ENCODE data around the gene ING4.

The ING4 gene

DNA sequence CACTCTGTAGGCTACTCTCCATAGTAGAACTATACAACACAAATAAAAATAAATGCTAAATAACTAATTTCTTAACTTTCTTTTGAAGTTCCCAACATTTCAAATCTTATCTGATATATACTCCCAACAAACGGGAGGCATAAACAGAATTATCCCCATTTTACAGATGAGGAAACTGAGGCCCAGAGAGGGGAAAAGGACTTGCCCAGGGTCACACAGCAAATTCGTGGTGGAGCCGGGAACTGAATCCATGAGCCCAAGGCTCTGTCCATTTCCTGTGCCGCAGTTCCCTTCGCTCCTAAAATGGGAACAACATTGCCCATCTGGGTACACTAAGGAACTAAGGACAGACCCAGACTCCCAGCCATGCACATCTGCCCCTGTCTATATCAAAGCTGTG, 14.0 kb upstream of the ING4 start:
- no peak overlapping the region for H3K27ac ChIP-seq
- TF ChIP-seq, protein P1, sequence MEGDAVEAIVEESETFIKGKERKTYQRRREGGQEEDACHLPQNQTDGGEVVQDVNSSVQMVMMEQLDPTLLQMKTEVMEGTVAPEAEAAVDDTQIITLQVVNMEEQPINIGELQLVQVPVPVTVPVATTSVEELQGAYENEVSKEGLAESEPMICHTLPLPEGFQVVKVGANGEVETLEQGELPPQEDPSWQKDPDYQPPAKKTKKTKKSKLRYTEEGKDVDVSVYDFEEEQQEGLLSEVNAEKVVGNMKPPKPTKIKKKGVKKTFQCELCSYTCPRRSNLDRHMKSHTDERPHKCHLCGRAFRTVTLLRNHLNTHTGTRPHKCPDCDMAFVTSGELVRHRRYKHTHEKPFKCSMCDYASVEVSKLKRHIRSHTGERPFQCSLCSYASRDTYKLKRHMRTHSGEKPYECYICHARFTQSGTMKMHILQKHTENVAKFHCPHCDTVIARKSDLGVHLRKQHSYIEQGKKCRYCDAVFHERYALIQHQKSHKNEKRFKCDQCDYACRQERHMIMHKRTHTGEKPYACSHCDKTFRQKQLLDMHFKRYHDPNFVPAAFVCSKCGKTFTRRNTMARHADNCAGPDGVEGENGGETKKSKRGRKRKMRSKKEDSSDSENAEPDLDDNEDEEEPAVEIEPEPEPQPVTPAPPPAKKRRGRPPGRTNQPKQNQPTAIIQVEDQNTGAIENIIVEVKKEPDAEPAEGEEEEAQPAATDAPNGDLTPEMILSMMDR (conservative IDR thresholded peaks at IDR 0.05): no peak
- no peak for TF ChIP-seq ZFX (IDR thresholded peaks at IDR 0.05)

DNA sequence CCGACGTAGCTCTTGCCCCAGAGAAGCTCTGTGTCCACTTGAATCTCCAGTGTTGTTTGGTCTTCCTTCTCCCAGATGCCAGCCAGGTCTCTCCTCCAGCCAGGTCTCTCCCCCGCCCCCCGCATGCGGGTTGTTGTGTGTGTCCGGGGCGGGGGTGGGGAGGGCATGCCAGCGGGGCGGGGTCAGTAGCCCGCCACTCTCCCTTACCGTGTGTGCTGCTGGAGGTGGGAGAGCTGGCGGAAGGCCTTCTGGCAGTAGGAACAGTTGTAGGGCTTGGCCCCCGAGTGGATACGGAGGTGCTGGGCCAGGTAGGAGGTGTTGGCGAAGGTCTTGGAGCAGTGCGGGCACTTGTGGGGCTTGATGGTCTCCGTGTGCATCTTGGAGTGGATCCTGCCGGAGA, 9.2 kb upstream of the ING4 start:
- TF ChIP-seq ZFX (IDR thresholded peaks at IDR 0.05): no peak
- TF ChIP-seq, protein P1 (conservative IDR thresholded peaks at IDR 0.05): no peak
- H3K27ac ChIP-seq: no peak overlapping the region

DNA sequence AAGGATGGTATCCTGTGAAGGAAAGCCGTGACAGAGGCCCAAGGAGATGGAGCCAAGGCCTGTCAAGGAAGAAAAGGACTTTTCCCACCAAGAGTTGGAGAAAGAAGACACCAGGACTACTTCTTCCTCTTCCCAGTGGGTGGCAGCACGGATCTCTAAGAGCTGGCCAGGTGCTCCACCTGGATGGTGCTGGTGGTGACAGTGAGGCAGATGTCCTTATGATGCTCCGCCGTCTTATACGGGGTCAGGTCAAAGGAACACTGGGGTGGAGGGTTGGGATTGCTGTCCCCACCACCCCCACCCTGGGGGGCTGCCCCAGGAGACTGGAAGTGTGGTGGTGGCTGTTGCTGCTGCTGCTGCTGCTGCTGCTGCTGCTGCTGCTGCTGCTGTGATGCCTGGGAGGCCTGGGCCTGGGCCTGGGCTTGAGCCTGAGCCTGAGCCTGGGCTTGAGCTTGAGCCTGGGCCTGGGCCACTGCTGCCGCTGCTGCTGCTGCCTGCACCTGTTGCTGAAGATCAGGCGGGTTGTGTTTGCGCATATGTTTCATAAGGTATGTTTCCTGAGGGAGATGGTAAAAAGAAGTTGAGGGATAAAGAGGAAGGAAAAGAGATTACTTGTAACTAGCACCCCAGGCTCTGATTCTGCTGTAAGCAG, 4.8 kb upstream of the ING4 start:
- TF ChIP-seq ZFX (IDR thresholded peaks at IDR 0.05): no peak
- TF ChIP-seq, protein P1 (conservative IDR thresholded peaks at IDR 0.05): peak; percentile 43
- no peak overlapping the region for H3K27ac ChIP-seq

DNA sequence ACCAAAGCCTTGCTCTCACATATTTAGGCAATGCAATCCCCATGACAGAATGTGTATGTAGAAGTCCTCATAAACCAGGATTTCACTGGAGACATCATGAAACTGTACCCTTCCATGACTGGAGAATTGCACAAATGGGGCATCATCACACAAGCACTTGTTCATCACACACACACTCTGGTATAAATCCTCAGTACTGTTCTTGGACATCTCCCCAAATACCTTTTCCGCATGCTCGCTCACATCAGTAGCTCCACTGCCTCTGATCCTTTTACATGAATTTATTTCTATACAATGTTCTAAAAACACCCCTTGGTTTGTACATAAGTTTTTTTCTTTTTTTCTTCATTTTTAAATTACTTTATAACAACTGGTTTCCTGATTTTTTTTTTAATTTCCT, 3.3 kb upstream of the ING4 start:
- no peak for TF ChIP-seq ZFX (IDR thresholded peaks at IDR 0.05)
- TF ChIP-seq, protein P1 (conservative IDR thresholded peaks at IDR 0.05): no peak
- H3K27ac ChIP-seq: no peak overlapping the region

DNA sequence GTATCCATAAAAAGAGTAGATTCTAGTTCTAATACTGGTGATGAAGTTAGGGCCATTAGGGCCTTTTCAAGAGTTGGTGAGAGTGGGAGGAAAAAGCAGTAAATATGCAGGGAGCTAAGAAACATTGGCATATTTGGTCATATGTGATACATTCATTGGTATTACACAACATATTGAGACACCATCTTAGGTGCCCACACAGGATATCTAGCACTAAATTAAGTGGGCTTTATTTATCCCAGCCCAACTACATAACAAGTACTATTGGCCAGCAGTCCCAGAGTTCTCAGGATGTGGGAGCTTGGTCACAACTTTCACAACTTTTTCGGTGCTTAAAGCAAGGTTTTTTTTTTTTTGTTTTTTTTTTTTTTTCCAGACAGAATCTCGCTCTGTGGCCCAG, 2.0 kb upstream of the ING4 start:
- no peak for TF ChIP-seq ZFX (IDR thresholded peaks at IDR 0.05)
- TF ChIP-seq, protein P1 (conservative IDR thresholded peaks at IDR 0.05): no peak
- no peak overlapping the region for H3K27ac ChIP-seq

DNA sequence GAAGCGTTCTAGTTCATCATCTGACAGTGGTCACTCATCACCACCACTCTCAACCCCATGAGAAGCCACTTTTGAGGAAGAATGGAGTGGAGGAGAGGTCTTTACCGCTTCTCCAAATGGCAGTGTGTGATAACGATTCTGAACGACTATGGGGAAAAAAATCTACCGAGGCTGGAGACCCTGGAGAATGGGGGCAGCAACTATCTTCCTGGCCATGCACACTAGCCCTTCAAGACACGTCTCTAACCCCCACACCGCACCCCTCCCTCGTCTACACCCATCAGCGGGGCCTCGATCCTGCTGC, 365 bp downstream of the ING4 start:
- TF ChIP-seq, protein P1 (conservative IDR thresholded peaks at IDR 0.05): no peak
- no peak for TF ChIP-seq ZFX (IDR thresholded peaks at IDR 0.05)
- peak overlapping the region; percentile 51 for H3K27ac ChIP-seq

DNA sequence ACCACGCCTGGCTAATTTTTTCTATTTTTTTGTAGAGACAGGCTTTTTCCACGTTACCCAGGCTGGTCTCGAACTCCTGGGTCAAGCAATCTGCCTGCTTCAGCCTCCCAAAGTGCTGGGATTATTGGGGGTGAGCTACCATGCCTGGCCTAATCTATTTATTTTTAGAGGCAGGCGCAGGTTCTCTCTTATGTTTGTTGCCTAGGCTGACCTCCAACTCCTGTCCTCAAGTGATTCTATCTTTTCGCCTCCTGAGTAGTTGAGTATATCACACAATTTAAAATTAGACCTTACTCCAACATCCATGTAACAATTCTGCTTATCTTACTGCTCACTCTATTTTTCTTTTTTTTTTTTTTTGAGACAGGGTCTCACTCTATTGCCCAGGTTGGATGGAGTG, 8.9 kb downstream of the ING4 start:
- no peak overlapping the region for H3K27ac ChIP-seq
- TF ChIP-seq, protein P1 (conservative IDR thresholded peaks at IDR 0.05): no peak
- TF ChIP-seq ZFX (IDR thresholded peaks at IDR 0.05): no peak

Data from C4-2B (cell line).